Fibroblast of pulmonary artery (primary cell): ENCODE results near the gene COPB1.

Source experiments
- DNase-seq: peaks from one replicate; pipeline ENCODE4 v3.0.0-alpha.2; 2010; ENCODE audit warnings: low read depth
- H3K4me3 ChIP-seq: replicated peaks from 2 replicates; pipeline ENCODE4 v1.5.1; 2011; ENCODE audit warnings: low read depth, mild to moderate bottlenecking, control low read depth, low read length, moderate library complexity
- TF ChIP-seq, protein P1 (sequence below): IDR thresholded peaks from 2 replicates; pipeline ENCODE4 v1.5.1; 2011; ENCODE audit warnings: mild to moderate bottlenecking, control low read depth, low read length, inconsistent platforms; ENCODE audit errors: missing control alignments

COPB1 gene

DNA sequence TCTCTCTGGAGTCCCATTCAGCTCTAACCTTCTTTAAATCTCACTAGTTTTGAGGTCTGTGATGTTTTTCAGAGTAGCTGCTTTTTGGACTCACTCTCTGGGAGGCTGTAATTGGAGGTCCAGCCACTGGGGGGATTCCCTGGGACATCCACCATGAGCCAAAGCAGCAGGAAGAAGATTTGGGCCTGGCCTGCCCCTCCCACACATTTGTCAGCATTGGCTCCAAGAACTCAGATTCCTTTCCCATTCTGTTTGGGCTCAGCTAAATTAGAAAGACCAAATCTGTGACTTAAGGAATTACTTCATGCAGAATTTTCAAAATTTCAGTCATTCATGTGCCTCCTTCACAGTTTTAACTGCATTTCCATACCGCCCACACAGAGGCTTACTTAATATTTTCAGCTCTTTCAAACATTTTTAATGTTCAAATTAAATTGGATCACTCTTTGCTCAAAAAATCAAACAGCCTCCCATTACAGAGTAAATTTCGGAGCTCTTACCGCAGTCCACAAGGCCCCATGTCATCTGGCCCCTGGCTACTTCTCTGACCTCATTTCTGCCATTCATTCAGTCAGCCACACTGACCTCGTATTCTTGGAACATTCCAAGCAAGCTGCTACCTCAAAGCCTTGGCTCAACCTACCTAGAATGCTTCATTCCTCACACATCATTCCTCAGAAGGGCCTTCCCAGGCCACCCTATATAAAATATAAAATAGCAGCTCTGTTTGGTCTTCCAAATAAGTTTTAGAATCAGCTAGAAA lies 86.1 kb downstream of the COPB1 start:
- no peak overlapping the region for H3K4me3 ChIP-seq
- DNase-seq, result peak; percentile 80
- TF ChIP-seq, protein P1, sequence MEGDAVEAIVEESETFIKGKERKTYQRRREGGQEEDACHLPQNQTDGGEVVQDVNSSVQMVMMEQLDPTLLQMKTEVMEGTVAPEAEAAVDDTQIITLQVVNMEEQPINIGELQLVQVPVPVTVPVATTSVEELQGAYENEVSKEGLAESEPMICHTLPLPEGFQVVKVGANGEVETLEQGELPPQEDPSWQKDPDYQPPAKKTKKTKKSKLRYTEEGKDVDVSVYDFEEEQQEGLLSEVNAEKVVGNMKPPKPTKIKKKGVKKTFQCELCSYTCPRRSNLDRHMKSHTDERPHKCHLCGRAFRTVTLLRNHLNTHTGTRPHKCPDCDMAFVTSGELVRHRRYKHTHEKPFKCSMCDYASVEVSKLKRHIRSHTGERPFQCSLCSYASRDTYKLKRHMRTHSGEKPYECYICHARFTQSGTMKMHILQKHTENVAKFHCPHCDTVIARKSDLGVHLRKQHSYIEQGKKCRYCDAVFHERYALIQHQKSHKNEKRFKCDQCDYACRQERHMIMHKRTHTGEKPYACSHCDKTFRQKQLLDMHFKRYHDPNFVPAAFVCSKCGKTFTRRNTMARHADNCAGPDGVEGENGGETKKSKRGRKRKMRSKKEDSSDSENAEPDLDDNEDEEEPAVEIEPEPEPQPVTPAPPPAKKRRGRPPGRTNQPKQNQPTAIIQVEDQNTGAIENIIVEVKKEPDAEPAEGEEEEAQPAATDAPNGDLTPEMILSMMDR, result peak; percentile 46

DNA sequence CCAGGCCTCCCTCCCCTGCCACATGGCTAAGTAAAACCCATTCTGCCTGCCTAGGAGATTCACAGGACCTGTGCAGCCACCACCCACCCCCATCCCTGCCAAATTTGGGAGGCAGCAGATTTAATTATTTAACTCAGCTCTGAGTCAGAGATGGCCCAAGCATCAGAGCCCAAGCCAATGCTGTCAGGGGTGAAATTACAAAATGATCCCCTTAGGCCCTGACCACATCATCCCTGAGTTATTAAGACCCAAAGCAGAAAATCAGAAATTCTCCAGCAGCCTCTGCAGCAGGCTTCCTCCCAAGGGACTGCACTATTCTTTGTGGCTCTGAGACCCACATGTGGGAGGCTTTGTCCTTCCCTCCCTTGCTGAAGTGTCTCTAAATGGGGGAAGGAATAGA lies 87.8 kb downstream of the COPB1 start:
- TF ChIP-seq, protein P1, result no peak
- peak; percentile 80 for DNase-seq
- H3K4me3 ChIP-seq, result no peak overlapping the region

DNA sequence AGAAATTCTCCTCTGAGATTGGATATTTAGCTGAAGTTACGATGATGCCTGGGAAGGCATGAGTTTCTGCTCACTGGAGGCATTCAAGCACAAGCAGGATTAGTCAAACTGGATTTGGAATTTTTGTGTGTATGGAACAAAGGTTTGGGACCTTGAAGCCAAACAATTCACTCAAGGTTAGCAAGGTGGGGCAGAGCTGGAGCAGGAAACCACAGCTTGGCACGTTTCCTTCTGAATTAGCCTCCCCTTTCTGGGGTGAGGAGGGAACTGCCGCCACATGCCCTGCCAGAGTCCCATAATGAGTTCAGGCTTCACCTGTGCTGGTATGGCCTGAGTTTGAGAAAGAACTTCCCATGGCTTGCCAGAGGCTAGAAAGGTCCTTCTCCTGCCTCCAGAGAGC lies 89.7 kb downstream of the COPB1 start:
- TF ChIP-seq, protein P1, result no peak
- H3K4me3 ChIP-seq, result no peak overlapping the region
- DNase-seq, result no peak

DNA sequence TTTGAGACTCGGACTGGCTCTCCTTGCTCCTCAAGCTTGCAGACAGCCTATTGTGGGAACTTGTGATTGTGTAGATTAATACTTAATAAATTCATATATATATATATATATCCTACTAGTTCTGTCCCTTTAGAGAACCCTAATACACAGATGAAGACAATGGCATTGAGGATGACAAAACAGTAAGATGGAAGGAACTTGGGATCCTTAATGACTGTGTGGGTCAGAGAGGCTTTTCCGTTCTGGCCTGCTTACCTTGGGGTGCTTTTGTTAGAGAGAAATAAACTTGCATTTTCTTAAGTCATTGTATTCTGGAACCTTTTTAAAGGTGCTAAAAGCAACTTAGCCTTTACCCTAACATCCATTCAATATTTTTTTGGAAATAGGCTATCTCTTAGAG lies 91.0 kb downstream of the COPB1 start:
- no peak for DNase-seq
- no peak overlapping the region for H3K4me3 ChIP-seq
- TF ChIP-seq, protein P1, result no peak
